Measurements from ENCODE around the gene CPS1.

DNA sequence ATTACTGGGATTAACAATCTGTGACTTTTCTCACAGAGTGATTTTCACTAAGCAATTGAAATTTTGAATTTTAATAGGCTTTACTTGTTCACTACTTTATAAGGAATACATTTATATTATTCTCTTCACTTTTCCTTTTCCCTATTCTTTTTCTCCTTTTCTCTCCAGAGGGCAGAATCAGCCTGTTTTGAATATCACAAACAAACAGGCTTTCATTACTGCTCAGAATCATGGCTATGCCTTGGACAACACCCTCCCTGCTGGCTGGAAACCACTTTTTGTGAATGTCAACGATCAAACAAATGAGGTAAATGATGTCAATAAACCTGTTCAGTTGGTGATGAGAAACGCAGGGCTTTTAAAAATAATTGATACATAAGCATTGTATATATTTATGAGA is 35.3 kb downstream of the CPS1 start:
- TF ChIP-seq, protein P1, sequence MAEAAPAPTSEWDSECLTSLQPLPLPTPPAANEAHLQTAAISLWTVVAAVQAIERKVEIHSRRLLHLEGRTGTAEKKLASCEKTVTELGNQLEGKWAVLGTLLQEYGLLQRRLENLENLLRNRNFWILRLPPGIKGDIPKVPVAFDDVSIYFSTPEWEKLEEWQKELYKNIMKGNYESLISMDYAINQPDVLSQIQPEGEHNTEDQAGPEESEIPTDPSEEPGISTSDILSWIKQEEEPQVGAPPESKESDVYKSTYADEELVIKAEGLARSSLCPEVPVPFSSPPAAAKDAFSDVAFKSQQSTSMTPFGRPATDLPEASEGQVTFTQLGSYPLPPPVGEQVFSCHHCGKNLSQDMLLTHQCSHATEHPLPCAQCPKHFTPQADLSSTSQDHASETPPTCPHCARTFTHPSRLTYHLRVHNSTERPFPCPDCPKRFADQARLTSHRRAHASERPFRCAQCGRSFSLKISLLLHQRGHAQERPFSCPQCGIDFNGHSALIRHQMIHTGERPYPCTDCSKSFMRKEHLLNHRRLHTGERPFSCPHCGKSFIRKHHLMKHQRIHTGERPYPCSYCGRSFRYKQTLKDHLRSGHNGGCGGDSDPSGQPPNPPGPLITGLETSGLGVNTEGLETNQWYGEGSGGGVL (tag by site-specific recombination; IDR thresholded peaks at IDR 0.05) = no peak
- TF ChIP-seq, protein P2, sequence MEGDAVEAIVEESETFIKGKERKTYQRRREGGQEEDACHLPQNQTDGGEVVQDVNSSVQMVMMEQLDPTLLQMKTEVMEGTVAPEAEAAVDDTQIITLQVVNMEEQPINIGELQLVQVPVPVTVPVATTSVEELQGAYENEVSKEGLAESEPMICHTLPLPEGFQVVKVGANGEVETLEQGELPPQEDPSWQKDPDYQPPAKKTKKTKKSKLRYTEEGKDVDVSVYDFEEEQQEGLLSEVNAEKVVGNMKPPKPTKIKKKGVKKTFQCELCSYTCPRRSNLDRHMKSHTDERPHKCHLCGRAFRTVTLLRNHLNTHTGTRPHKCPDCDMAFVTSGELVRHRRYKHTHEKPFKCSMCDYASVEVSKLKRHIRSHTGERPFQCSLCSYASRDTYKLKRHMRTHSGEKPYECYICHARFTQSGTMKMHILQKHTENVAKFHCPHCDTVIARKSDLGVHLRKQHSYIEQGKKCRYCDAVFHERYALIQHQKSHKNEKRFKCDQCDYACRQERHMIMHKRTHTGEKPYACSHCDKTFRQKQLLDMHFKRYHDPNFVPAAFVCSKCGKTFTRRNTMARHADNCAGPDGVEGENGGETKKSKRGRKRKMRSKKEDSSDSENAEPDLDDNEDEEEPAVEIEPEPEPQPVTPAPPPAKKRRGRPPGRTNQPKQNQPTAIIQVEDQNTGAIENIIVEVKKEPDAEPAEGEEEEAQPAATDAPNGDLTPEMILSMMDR (tag by site-specific recombination; IDR thresholded peaks at IDR 0.05) = no peak
- TF ChIP-seq ZBTB20 (tag by site-specific recombination; IDR thresholded peaks at IDR 0.05) (no peak), ZNF76 (tag by site-specific recombination; IDR thresholded peaks at IDR 0.05; ENCODE audit: borderline replicate concordance, low read depth) (no peak), SCRT1 (tag by site-specific recombination; IDR thresholded peaks at IDR 0.05; ENCODE audit: borderline replicate concordance) (no peak), ZNF157 (tag by site-specific recombination; IDR thresholded peaks at IDR 0.05) (no peak), SP7 (tag by site-specific recombination; IDR thresholded peaks at IDR 0.05) (no peak), ZNF274 (IDR thresholded peaks at IDR 0.05; ENCODE audit: low read length) (no peak), ZNF274 (tag by site-specific recombination; IDR thresholded peaks at IDR 0.05; ENCODE audit: borderline replicate concordance) (no peak), SCRT2 (tag by site-specific recombination; IDR thresholded peaks at IDR 0.05) (no peak), ZNF510 (tag by site-specific recombination; IDR thresholded peaks at IDR 0.05; ENCODE audit: insufficient replicate concordance) (no peak), ZNF311 (tag by site-specific recombination; IDR thresholded peaks at IDR 0.05; ENCODE audit: borderline replicate concordance) (no peak), ZIC2 (tag by site-specific recombination; IDR thresholded peaks at IDR 0.05) (no peak)
- TF ChIP-seq, protein P3, sequence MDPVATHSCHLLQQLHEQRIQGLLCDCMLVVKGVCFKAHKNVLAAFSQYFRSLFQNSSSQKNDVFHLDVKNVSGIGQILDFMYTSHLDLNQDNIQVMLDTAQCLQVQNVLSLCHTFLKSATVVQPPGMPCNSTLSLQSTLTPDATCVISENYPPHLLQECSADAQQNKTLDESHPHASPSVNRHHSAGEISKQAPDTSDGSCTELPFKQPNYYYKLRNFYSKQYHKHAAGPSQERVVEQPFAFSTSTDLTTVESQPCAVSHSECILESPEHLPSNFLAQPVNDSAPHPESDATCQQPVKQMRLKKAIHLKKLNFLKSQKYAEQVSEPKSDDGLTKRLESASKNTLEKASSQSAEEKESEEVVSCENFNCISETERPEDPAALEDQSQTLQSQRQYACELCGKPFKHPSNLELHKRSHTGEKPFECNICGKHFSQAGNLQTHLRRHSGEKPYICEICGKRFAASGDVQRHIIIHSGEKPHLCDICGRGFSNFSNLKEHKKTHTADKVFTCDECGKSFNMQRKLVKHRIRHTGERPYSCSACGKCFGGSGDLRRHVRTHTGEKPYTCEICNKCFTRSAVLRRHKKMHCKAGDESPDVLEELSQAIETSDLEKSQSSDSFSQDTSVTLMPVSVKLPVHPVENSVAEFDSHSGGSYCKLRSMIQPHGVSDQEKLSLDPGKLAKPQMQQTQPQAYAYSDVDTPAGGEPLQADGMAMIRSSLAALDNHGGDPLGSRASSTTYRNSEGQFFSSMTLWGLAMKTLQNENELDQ (tag by site-specific recombination; IDR thresholded peaks at IDR 0.05; ENCODE audit: low read depth) = no peak
- TF ChIP-seq, protein P4, sequence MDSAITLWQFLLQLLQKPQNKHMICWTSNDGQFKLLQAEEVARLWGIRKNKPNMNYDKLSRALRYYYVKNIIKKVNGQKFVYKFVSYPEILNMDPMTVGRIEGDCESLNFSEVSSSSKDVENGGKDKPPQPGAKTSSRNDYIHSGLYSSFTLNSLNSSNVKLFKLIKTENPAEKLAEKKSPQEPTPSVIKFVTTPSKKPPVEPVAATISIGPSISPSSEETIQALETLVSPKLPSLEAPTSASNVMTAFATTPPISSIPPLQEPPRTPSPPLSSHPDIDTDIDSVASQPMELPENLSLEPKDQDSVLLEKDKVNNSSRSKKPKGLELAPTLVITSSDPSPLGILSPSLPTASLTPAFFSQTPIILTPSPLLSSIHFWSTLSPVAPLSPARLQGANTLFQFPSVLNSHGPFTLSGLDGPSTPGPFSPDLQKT (IDR thresholded peaks at IDR 0.05; ENCODE audit: borderline replicate concordance, low read depth, low read length) = no peak
